Regular cardiac myocyte (primary cell): Measurements from ENCODE around the gene GPR32. TPM values are rescaled to one million over a fixed set of nuclear protein-coding genes. Genes with fewer than 3 reads are reported as not detected.

Experiments
- total RNA-seq: library from RNA; depleted of rRNA; stranded (reverse); fragments of >200 nt; gene quantifications from 2 replicates; pipeline ENCODE4 v1.2.3, GENCODE V29; 2014

Gene GPR32
- not detected in 2 replicates for total RNA-seq

GRCh38 chr19:50770164-50770563 lies at the start of gene GPR32:
GPR32 (plus strand) TSS chr19:50770464; CDS start chr19:50770601, 137 bp downstream.

GRCh38 chr19:50723069-50723468 lies 47.2 kb upstream of the GPR32 start, which contains the start of gene CLEC11A:
CLEC11A (plus strand) TSS chr19:50723364; CDS start chr19:50723526, 162 bp downstream.

GRCh38 chr19:50790396-50790795 lies 20.1 kb downstream of the GPR32 start, which contains the start of gene ACP4:
ACP4 (plus strand) TSS chr19:50790415; CDS start chr19:50790415, 0 bp downstream.

Other genes with a start within 250 kb of the GPR32 start
- gene LRRC4B, start 202.0 kb upstream of the GPR32 start, total RNA-seq = 0.38 and 0.85 TPM in 2 replicates
- gene SYT3, start 130.6 kb upstream of the GPR32 start, total RNA-seq = under 0.01 and 0.85 TPM in 2 replicates
- not detected in 2 replicates for gene C19orf81, start 121.0 kb upstream of the GPR32 start, total RNA-seq
- 2.9 and 7.6 TPM in 2 replicates for gene SHANK1, start 50.7 kb upstream of the GPR32 start, total RNA-seq
- gene CLEC11A, start 47.1 kb upstream of the GPR32 start, total RNA-seq = 40.8 and 87.7 TPM in 2 replicates
- gene ACP4, start 20.0 kb downstream of the GPR32 start, total RNA-seq = not detected in 2 replicates
- not detected in 2 replicates for gene KLK1, start 53.3 kb downstream of the GPR32 start, total RNA-seq
- not detected in 2 replicates for gene KLK15, start 63.1 kb downstream of the GPR32 start, total RNA-seq
- gene KLK3, start 84.5 kb downstream of the GPR32 start, total RNA-seq = not detected in 2 replicates
- not detected in 2 replicates for gene KLK2, start 103.0 kb downstream of the GPR32 start, total RNA-seq
- not detected in 2 replicates for gene KLK4, start 140.9 kb downstream of the GPR32 start, total RNA-seq
- gene KLK5, start 182.6 kb downstream of the GPR32 start, total RNA-seq = under 0.01 TPM in 1 of 2 replicates, not detected in the other
- not detected in 2 replicates for gene KLK6, start 199.1 kb downstream of the GPR32 start, total RNA-seq
- not detected in 2 replicates for gene KLK7, start 213.5 kb downstream of the GPR32 start, total RNA-seq
- not detected in 2 replicates for gene KLK8, start 231.1 kb downstream of the GPR32 start, total RNA-seq
- gene KLK10, start 249.2 kb downstream of the GPR32 start, total RNA-seq = not detected in 2 replicates